ENCODE results near the gene CSTF1.
"Not testable (repeated sequence)": the region's sequence is repeated elsewhere in the genome, so short reads cannot be mapped to it uniquely, and the experiment has no call there.

CSTF1 gene

DNA sequence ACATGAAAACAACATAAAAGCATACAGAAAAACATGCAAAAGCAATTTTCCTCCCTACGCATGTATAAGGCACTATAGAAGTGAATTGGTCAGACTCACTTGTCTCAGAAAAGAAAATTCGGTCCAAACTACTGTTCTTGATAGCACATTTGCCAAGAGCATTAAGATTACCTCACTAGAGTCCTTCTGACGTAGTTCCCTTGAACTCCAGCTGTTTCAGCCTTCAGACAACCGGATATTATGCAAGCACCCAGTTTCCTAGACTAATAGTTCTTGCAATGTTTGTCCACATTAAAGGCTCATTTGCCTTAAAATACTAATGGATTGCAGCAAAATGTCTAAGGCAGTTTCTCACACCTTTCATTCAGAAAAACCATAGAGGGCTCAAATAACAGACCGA is 17.1 kb downstream of the CSTF1 start:
- peak; percentile 39 for DNase-seq (ENCODE audit: low spot score)

- DNase-seq (ENCODE audit: low spot score) = no peak
Observed at GRCh38 chr20:56409956-56410355, 17.5 kb downstream of the CSTF1 start.

DNA sequence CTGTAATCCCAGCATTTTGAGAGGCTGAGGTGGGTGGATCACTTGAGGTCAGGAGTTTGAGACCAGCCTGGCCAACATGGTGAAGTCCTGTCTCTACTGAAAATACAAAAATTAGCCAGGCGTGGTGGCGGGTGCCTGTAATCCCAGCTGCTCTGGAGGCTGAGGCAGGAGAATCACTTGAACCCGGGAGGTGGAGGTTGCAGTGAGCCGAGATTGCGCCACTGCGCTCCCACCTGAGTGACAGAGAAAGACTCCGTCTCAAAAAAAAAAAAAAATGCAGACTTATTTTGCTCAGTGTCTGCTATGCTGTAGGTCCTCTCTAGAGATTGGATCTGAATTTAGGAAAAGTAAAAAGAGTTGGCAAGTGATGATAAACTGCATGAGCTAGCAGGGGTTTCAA is 18.8 kb downstream of the CSTF1 start:
- not testable (repeated sequence) for DNase-seq (ENCODE audit: low spot score)

DNA sequence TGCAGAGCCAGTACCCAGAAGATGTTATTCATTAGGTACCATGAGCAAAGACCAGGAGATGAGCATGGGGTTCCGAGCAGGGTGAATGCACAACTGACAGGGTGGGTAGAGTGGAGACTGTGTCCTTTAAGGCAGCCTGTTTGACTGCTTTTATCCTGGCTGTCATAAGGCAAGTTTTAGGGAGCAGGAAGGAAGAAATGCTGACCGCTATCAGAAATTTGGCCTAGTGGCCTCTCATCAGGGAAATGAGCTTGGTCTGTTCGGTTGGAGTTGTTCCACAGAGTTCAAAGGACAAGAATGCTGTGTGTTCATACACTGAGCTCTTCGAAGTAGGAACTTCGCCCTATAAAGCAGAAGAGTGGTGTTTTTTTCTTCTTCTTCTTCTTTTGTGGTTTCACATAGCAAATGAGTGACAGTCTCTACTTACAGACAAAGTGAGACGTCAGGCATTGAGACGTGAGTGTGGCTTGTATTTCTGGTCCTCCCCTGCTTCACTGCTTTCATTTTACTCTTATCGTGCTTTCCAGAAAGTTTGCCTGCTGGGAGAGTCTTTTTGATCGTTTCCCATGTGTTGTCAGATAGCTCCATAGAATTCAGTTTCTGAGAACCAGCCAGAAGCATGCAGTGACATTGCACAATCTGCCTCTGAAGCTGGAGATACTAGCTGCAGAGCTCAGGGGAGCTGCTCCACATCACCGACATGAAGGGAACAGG is 19.5 kb downstream of the CSTF1 start, which contains the start of gene CASS4:
Gene CASS4 (plus strand): TSS at position 502 of the 714 bp plus-strand sequence. CDS start 199 bp downstream, at position 701.
- DNase-seq (ENCODE audit: low spot score) = peak; percentile 68

DNA sequence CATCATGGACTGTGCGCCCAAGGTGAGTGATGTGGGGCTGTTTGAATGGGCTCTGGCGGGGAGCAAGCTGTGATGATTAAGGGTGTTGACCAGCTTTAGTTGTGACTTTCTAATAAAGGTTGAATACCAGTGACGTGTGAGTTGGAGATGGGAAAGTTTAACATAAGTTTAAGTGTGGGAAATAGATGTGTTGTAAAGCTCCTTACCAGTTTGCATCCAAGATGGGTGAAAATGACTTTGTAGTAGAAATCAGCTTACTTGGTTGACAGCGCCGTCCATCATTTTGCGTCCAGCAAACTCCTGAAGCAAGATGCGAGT is 20.0 kb downstream of the CSTF1 start:
- no peak for DNase-seq (ENCODE audit: low spot score)

DNA sequence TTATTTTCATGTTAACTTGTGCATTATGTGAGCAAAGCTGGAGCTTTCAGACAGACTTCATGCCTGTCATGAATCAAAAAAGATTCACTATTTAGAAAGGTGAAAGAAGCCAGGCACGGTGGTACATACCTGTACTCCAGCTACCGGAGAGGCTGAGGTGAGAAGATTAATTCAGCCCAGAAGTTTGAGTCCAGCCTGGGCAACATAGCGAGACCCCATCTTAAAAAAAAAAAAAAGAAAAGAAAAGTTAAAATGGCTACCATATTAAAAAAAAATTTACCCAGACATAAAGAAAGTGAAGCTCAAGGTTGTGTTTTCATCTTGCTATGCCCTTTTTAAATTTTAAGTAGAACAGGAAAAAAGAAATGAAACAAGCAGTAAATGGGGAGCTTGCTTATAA is 20.5 kb downstream of the CSTF1 start:
- no peak for DNase-seq (ENCODE audit: low spot score)

GRCh38 chr20:56414842-56415765 is 22.7 kb downstream of the CSTF1 start:
- no peak for DNase-seq (ENCODE audit: low spot score)

DNA sequence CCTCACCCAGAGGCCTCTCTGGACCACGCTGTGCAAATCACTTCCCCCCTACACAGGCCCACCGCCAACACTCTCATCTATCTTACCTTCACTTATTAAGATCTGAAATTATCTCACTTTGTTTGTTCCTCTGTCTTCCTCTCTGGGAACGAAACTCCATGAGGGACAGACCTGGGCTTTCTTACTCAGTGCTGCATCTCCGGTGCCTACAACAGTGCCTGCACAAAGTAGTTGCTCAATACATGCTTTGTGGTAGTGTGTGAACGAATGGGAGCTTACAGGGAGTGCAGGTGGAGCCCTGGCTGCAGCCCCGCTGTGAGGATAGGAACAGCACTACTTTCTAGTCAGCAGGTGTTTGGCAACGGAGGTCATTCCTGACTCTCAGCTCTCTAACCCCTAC is 25.0 kb downstream of the CSTF1 start:
- DNase-seq (ENCODE audit: low spot score) = no peak

DNA sequence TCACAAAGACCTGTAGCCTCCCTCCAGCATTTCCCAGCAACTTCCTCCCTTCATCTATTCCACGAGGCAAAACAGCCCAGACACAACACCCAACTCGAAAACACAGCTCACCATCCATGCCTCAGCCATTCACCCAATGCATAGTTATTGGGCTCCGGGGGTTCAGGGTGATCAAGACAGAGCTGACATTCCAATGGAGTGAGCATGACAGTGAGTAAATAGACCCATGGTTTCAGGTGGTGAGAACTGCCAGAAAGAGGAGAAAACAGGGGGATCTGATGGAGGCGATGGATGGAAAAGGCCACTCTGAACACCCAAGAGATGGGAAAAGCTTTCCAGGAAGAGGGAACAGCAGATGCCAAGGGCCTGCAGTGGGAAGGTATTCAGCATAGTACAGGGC is 25.5 kb downstream of the CSTF1 start:
- DNase-seq (ENCODE audit: low spot score) = no peak

GRCh38 chr20:56418385-56418861 is 26.0 kb downstream of the CSTF1 start:
- DNase-seq (ENCODE audit: low spot score) = no peak

DNA sequence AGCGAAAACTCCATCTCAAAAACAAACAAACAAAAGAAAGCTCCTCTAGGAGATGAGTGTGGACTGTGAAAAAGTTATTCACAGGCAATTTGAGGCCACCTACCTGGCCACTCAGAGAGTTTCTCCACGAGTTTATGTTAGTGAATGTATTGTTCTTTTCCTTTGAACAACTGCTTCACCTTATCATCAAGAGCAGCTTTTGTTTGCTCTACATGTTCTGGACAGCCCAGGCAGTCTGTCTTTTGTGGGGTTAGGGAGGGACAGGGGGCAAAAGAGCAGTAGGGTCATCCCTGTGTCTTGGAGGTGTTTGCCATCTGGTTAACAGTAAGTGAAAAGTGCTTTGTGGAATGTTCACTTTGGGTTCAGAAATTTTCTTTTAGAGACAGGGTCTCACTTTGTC is 27.6 kb downstream of the CSTF1 start:
- no peak for DNase-seq (ENCODE audit: low spot score)

GRCh38 chr20:56420940-56421688 is 28.7 kb downstream of the CSTF1 start:
- no peak for DNase-seq (ENCODE audit: low spot score)

DNA sequence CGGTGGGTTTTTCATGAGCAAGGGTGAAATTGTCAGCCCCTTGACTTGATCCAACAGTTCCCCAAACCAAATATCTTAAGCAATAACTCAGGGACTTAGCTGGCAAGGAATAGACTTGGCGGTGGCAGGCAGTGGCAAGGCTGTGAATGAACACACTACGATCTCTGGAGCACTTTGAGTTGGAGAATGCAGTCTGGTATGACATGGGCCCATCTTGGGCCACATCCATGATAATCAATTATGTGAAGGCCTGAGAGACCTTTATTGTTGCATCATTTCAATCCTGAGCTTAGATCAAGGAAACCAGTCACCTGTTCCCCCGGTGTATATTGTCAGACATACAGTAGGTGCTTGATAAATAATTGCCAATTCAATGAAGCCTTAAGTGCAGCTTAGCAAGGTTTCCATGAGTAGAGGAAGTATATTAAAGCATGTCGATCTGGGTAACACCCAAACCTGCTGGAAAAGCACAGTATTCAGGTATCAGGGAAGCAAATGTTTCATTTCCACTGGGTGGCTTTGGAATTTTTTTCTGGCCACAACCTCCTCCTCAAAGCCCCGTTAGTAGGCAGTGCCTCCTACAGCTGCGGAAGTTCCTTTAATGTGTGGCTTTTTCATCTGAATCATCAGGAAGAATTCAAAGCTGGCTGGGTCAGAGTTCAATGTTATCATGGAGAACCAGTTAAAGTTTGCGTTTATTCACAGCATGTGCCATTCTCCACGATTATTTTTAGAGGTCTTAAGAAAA is 29.8 kb downstream of the CSTF1 start:
- DNase-seq (ENCODE audit: low spot score) = peak; percentile 69

DNA sequence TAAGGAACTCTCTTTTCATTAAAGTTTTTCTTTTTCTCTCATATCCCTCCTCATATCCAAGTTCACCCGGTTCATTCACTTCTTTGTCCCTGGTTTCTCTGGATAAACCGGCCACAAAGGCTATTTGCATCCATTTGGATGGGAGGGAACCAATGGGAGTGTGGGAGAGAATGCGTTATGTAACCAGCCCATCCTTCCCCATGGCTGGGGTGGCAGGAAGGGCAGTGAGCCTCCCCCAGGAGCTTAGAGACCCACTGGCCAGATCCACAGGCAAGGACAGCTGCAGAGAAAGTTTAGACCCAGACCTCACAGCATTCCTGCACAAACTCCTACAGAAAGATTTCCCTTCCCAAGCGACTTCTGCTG is 30.4 kb downstream of the CSTF1 start:
- no peak for DNase-seq (ENCODE audit: low spot score)

DNA sequence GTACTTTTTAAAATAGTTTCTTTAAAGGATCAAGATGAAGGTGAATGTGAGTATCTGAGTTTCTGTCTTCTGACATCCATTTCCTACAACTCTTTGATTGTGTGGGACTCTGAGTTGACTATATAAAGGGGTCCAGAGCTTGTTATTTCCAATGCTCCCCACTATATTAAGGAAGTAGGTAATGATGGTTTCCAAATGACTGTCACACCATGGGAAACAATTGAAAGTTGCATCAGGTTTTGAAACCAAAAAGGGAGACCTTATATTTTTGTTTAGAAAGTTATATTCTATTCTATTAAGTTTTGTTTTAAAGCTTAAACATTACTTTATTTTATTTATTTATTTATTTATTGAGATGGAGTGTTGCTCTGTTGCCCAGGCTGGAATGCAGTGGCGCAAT is 30.8 kb downstream of the CSTF1 start:
- DNase-seq (ENCODE audit: low spot score) = no peak

DNA sequence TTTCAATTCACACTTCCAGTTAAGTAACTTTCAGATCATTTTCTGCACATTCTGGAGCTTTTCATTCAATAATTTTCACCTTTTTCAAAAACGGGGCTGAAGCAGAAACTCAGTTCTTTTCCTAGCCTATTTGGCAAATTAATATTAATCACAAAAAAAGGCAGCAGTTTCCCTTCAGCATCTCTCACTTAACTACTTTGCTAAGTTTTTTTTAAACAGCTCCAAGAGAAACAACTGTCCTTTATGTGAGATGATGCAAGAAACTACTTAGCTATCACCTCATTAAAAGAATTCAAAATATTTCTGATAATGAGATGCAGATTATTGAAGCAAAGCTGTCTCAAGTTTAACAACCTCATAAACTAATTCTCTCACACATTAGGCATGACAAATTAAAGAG is 31.4 kb downstream of the CSTF1 start:
- DNase-seq (ENCODE audit: low spot score) = no peak

DNA sequence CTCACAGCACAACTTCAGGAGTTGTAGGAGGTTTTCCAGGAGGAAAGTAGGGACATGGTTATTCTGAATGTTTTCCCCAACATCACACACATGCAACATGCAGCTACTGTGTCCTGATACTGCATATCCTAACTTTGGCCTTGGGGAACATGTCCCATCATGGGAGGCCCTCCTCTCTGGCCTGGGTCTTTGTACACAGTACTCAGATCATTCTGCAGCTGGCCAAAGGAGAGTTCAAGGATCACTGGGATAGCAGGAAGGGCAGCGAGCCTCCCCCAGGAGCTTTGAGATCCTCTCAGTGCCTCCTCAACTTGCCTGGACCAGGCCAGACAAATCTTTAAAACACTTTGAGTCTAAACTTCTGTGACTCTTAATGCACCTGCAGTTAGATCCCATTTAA is 32.5 kb downstream of the CSTF1 start:
- no peak for DNase-seq (ENCODE audit: low spot score)

- DNase-seq (ENCODE audit: low spot score) = no peak
Observed at GRCh38 chr20:56426026-56426425, 33.6 kb downstream of the CSTF1 start.

DNA sequence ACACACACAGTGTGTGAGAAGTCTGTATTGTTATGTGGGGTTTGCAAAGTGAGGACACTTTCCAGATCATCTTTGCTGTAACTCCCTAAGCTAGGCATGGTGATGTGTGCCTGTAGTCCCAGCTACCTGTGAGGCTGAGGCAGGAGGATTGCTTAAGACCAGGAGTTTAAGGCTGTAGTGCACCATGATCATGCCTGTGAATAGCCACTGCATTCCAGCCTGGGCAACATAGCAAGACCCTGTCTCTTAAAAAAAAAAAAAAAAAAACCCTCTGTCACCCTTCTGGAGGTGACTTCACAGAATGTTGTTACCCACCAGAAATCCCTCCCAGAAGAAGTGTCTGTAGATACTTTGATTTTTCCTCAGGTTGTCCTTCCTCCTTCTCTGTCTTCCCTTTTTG is 34.5 kb downstream of the CSTF1 start:
- no peak for DNase-seq (ENCODE audit: low spot score)

- no peak for DNase-seq (ENCODE audit: low spot score)
Observed at GRCh38 chr20:56427797-56428196, 35.4 kb downstream of the CSTF1 start.

DNA sequence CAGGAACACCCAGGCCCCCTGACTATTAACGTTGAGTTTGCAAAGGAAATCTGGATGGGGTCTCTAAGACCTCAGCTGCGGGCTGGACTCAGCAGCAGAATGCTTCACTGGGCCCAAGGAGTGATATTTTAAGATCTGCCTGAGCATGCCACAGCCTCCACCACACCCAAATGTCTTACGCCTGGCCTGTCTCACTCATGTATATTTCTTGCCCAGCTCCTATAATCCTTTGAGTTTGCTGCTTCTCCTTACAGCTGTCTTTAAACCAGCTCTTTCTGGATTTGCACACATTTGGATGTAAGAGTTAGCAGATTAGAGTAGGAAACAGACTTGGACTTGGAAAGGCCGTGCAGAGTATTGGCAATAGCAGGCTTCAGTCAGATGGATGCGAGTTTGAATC is 36.0 kb downstream of the CSTF1 start:
- DNase-seq (ENCODE audit: low spot score) = no peak

GRCh38 chr20:56428881-56429280 is 36.4 kb downstream of the CSTF1 start:
- DNase-seq (ENCODE audit: low spot score) = no peak

All from GM03348 (cell line).